DMS53 treated with DMSO at 0.1 percent for 48 hours (cell line): ENCODE measurements around the gene PRKCH.

Experiments used
- DNase-seq: peaks from one replicate; lab custom pipeline; 2025; ENCODE audit not compliant: unreplicated experiment; lab: John Stamatoyannopoulos, UW

PRKCH gene

GRCh38 chr14:61360796-61361525 is 39.6 kb downstream of the PRKCH start:
- no peak for DNase-seq

- DNase-seq = no peak
These were observed 40.8 kb downstream of the PRKCH start for GRCh38 chr14:61362072-61362750.

DNA sequence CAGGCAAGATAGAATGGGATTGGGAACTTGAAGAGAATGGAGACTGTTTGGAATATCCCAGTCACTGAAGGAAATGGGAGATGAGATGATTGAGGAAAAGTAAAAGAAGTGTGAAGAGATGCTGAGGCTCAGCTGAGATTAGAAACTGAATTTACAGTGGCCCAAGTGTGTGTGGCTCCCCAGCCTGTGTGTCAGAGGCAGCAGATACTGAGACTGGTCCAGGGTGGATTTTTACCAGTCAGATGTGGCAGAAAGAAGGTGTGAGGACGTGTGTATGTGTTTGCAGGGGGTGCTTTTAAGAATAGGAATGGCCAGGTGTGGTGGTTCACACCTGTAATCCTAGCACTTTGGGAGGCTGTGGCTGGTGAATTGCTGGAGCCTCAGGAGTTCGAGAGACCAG is 42.9 kb downstream of the PRKCH start:
- no peak for DNase-seq

DNA sequence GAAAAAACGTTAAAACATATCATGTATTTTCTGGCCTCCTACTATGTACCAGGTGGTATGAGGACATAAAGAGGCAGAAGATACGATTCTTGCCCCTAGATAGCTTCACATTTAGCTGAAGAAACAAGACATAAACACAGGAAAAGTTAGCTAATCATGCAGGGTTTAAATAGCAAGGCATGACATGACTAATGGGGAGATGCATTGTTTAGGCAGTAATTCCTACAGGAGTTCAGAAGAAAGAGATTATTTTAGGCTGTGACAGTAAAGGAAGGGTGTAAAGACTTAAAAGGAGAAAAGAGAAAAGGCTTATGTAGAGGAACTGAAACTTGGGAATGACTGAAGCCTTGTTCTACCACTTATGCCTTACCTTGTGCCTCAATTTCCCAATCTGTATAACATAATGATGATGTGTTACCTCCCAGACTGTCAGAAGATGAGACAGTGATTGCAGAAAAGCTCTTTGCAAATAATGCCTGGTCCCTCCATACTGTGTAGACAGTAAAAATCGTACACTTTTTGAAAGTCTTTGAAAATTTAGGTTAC is 44.4 kb downstream of the PRKCH start:
- DNase-seq = no peak

DNA sequence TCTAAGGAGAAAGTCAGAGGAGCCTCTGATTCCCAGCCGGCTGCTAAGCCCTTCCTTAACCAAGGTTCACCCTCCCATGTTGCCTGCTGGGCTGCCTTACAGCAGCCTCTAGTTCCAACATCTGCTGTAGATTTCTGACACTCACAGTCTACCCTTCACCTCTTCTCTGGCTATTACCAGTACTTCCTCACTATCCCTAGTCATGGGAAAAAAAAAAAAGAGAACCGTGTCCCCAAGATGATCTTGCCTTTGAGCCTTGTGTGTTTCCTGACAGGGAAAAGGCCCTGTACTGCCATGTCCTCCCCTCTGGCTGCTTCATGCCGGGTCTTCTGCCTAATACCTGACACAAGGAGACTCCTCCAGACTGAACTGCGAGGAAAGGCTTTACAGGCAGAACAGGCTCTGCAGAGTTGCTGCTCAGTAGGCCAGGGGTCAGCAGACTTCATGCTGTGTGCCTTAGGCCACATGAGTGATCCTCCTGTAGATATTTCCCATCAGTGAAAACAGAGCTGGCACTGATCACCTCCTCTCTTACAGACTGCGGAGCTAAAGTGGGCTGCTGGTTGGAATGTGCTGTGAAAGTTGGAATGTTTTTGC is 46.8 kb downstream of the PRKCH start:
- DNase-seq = no peak

- no peak for DNase-seq
These were observed 47.5 kb downstream of the PRKCH start for GRCh38 chr14:61368781-61369453.

DNA sequence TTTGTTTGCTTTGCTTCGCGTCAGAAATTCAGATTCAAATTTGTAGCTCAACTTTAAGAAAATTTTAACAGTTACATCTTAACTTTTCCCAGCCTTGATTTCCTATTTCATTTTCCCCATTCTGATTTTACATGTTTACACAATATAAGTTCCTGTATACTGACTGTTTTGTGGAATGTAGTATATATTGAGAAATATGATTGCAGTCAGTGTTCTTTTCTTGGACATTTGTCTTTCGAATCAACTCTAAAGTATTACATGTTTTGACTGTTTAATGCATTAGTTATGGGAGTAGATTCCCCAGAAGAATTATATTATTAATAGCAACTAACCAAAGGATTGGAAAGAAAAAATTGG is 48.1 kb downstream of the PRKCH start:
- no peak for DNase-seq

DNA sequence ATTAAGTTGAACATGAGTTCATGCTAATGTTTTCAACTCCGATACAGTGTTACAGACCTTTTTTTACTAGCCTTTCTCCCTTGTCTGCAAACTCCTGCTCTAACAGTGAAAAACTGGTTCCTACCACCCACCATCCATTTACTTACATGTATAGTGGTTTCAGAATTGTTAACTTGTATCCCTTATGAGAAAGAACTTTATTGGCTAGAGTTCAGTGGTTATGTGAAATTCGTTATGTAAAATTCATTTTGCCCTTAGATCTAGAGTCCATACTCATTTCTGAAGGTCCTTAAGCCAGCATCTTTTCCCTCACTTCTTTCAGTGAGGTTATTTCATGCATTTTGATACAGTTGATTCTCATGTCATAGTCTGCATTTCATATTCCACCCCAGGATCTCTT is 51.0 kb downstream of the PRKCH start:
- DNase-seq = no peak

- DNase-seq = no peak
These were observed 51.6 kb downstream of the PRKCH start for GRCh38 chr14:61372842-61373555.

DNA sequence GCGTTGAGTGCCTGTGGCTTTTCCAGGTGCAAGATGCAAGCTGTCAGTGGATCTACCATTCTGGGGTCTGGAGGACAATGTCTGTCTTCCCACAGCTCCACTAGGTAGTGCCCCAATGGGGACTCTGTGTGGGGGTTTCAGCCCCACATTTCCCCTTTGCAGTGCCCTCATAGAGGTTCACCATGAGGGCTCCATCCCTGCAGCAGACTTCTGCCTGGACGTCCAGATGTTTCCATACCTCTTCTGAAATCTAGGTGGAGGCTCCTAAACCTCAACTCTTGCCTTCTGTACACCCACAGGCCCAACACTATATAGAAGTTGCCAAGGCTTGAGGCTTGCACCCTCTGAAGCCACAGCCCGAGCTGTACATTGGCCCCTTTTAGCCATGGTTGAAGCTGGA is 52.9 kb downstream of the PRKCH start:
- DNase-seq = no peak

DNA sequence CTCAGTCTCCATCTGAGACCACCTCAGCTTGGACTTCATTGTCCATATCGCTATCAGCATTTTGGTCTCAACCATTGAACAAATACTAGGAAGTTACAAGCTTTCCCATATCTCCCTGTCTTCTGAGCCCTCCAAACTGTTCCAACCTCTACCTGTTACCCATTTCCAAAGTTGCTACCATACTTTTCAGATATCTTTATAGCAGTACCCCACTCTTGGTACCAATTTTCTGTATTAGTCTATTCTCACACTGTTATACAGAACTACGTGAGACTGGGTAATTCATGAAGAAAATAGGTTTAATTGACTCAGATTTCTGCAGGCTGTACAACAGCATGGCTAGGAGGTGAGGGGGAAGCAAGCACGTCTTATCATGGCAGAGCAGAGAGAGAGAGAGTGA is 53.8 kb downstream of the PRKCH start:
- DNase-seq = no peak

GRCh38 chr14:61376314-61376713 is 54.9 kb downstream of the PRKCH start:
- no peak for DNase-seq

GRCh38 chr14:61377749-61378148 is 56.4 kb downstream of the PRKCH start:
- DNase-seq = no peak

- no peak for DNase-seq
These were observed 58.3 kb downstream of the PRKCH start for GRCh38 chr14:61379639-61380184.

DNA sequence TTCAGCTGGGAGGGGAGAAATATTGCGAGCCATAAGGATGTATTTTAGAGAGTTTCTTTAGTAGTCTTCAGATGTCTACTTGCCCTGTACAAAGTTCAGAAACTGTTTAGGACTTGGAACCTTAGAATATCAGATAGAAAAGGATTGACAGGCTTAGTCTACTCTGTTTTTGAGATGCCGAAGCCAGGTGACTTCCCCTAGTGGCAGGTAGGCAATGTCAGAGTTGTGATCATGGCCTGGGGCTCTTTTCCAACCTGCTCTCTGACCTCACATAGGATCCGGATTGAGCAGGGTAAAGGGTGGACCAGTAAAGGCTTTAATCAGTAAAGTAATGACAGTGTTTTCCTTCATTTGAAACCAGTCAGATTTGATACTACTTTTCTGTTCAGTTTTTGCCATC is 59.6 kb downstream of the PRKCH start:
- DNase-seq = no peak

- DNase-seq = no peak
These were observed 60.2 kb downstream of the PRKCH start for GRCh38 chr14:61381553-61381952.

- no peak for DNase-seq
These were observed 61.5 kb downstream of the PRKCH start for GRCh38 chr14:61382842-61383241.

DNA sequence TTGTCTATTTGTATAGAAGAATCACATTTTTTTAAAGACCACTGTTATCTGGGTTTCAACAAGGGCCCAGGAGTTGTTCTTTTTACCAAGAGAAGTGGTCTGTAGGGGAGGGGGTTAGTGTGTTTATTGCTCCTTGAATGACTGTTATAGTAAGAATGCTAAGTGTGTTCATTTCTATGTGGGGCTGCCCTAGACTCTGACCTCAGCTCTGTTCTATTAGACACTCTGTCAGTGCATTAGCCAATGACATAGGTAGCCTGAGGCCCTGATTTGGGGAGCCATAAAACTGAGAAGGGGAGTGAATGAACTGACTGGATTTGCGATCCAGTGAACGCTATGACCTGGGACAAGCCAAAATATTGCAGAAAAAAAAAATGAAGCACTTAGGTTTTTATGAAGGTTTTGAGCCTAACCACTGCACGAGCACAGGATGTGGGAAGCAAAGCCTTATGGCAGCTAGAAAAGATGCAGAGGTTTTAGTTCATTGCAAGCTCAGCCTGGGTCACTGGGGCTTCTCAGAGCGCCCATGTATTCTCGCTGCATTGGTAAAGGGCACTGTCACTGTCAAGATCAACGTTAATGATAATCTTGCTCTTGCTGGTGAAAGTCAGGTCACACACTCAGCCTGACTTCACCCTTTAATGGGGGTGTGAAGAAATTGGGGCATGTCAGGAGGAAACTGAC is 63.8 kb downstream of the PRKCH start:
- DNase-seq = no peak

DNA sequence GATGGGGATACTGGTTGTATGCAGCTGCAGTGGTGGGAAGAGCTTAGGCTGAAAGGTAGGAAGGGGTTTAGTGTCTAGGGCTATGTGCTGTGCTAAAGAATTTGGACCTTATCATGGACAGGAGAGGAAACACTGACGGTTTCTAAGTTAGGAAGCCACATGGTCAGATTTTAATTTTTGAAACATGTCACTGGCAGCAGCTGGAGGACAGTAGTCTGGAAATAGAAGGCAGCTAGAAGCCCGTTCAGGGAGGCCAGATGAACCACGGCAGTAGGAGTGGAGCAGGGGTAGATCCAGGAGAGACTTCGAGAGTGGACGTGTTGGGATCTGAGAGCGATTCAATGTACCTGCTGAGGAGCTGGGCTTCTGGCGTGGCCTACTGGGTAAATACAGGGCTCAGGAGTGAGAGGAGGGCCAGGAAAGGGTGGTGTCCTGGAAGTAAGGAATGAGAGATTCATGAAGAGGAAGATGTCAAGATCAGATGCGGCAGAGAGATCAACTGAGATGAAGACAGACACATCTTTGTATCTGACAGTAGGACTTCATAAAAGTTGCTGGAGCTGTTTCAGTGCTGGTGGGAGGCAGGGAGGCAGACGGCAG is 64.9 kb downstream of the PRKCH start:
- no peak for DNase-seq

- no peak for DNase-seq
These were observed 65.7 kb downstream of the PRKCH start for GRCh38 chr14:61387076-61387475.
